Measurements from ENCODE around the gene CAMK4. TPM values are rescaled to one million over a fixed set of nuclear protein-coding genes. Genes with fewer than 3 reads are reported as not detected.

Gene CAMK4
- total RNA-seq, 1 experiment from 2014 or later: 10.6 TPM

DNA sequence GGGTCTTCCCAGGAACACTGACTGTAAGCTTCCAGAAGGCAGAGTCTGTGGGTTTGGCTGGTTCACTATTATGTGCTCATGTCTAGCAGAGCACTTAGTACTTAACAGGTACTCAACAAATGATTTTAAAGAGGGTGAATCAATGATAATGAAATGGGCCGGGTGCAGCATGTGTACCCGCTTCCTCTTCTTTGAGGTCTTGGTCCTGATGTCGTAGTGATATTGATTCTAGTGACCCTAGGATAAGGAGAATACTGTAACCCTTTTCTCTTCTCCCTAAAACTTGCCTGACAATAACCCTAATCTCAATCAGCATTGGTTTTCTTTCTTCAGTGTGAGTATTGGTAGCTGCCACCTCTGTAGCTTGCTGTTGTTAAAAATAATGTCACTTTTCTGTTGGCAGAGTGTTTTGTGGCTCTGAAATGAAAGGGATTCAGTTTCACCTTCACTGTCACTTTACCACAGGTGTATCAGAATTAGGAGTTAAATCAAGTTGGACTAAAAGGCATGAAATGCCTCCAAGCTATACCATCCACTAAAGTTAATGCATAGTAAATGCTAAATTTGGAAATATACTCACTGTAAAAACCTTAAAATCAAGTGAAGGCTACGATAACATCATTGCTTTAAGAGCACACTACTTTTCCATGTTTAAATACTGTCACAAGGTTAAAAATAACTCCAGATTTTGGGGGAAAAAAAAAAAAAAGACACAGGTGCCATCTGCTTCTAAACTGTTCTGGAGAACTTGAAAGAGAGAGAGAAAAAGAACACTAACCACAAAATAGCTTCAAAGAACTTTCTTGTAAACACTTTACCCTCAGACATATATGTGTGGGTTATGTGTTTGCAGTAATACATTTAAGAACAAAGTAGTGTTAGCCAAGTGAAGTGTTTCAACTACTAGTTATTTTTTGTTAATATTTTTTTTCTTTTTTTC lies 6.0 kb downstream of the CAMK4 start:
- H3K4me1 Mint-ChIP-seq: peaks cover 22% of the 10 kb centered on the region
- TF ChIP-seq, protein P1, sequence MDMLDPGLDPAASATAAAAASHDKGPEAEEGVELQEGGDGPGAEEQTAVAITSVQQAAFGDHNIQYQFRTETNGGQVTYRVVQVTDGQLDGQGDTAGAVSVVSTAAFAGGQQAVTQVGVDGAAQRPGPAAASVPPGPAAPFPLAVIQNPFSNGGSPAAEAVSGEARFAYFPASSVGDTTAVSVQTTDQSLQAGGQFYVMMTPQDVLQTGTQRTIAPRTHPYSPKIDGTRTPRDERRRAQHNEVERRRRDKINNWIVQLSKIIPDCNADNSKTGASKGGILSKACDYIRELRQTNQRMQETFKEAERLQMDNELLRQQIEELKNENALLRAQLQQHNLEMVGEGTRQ (CRISPR knock-in tag; IDR thresholded peaks at IDR 0.05): no peak
- no peak for TF ChIP-seq GTF2I (CRISPR knock-in tag; conservative IDR thresholded peaks at IDR 0.05)
- TF ChIP-seq E2F5 (CRISPR knock-in tag; IDR thresholded peaks at IDR 0.05): no peak
- no peak for TF ChIP-seq TCF7 (CRISPR knock-in tag; IDR thresholded peaks at IDR 0.05; ENCODE audit: low read depth)
- TF ChIP-seq CTCF (IDR thresholded peaks at IDR 0.05): no peak
- TF ChIP-seq JUN (CRISPR knock-in tag; IDR thresholded peaks at IDR 0.05): no peak
- no peak for TF ChIP-seq ZNF416 (CRISPR knock-in tag; IDR thresholded peaks at IDR 0.05)
- TF ChIP-seq RELA (CRISPR knock-in tag; IDR thresholded peaks at IDR 0.05; ENCODE audit: borderline replicate concordance): no peak
- no peak for TF ChIP-seq IRF1 (CRISPR knock-in tag; IDR thresholded peaks at IDR 0.05)
- TF ChIP-seq, protein P2, sequence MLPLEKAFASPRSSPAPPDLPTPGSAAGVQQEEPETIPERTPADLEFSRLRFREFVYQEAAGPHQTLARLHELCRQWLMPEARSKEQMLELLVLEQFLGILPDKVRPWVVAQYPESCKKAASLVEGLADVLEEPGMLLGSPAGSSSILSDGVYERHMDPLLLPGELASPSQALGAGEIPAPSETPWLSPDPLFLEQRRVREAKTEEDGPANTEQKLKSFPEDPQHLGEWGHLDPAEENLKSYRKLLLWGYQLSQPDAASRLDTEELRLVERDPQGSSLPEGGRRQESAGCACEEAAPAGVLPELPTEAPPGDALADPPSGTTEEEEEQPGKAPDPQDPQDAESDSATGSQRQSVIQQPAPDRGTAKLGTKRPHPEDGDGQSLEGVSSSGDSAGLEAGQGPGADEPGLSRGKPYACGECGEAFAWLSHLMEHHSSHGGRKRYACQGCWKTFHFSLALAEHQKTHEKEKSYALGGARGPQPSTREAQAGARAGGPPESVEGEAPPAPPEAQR (CRISPR knock-in tag; IDR thresholded peaks at IDR 0.05): no peak
- no peak for TF ChIP-seq ESRRA (CRISPR knock-in tag; IDR thresholded peaks at IDR 0.05; ENCODE audit: borderline replicate concordance)
- H3K4me3 Mint-ChIP-seq: no peak overlapping the region
- ChIA-PET POLR2A (no interaction called here), CTCF (interaction anchor here (1.0 kb wide), 1 partner anchor 72 kb away, joined by 3 read pairs; no protein-coding TSS in a partner anchor)
- no peaks in the 10 kb centered on the region for H3K9me3 Mint-ChIP-seq
- ATAC-seq: no peak
- peaks cover 8% of the 10 kb centered on the region for H3K27me3 Mint-ChIP-seq (ENCODE audit: low read depth)
- H3K36me3 Mint-ChIP-seq: no peaks in the 10 kb centered on the region
- DNase-seq (ENCODE audit: low spot score): no peak
- H3K27ac Mint-ChIP-seq: no peak overlapping the region

DNA sequence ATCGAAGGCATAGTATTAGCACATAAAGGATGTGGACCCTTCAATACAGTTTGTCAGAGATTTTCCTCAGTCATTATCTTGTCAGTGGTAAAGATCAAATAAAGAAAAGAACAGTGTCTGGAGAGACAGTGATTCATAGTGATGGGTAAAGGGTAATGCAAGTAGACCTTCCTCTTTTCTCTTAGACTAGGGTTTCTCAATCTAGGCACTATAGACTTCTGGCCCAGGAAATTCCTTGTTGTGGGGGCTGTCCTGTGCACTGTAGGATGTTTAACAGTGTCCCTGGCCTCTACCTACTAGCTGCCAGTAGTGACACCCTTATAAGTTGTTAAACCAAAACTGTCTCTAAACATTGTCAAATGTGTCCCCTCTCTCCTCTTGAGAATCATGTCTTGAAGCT lies 6.9 kb downstream of the CAMK4 start:
- TF ChIP-seq HMGA2 (CRISPR knock-in tag; IDR thresholded peaks at IDR 0.05): no peak
- TF ChIP-seq, protein P1 (CRISPR knock-in tag; IDR thresholded peaks at IDR 0.05): no peak
- TF ChIP-seq GTF2I (CRISPR knock-in tag; conservative IDR thresholded peaks at IDR 0.05): no peak
- TF ChIP-seq TP53 (CRISPR knock-in tag; IDR thresholded peaks at IDR 0.05): no peak
- TF ChIP-seq, protein P3, sequence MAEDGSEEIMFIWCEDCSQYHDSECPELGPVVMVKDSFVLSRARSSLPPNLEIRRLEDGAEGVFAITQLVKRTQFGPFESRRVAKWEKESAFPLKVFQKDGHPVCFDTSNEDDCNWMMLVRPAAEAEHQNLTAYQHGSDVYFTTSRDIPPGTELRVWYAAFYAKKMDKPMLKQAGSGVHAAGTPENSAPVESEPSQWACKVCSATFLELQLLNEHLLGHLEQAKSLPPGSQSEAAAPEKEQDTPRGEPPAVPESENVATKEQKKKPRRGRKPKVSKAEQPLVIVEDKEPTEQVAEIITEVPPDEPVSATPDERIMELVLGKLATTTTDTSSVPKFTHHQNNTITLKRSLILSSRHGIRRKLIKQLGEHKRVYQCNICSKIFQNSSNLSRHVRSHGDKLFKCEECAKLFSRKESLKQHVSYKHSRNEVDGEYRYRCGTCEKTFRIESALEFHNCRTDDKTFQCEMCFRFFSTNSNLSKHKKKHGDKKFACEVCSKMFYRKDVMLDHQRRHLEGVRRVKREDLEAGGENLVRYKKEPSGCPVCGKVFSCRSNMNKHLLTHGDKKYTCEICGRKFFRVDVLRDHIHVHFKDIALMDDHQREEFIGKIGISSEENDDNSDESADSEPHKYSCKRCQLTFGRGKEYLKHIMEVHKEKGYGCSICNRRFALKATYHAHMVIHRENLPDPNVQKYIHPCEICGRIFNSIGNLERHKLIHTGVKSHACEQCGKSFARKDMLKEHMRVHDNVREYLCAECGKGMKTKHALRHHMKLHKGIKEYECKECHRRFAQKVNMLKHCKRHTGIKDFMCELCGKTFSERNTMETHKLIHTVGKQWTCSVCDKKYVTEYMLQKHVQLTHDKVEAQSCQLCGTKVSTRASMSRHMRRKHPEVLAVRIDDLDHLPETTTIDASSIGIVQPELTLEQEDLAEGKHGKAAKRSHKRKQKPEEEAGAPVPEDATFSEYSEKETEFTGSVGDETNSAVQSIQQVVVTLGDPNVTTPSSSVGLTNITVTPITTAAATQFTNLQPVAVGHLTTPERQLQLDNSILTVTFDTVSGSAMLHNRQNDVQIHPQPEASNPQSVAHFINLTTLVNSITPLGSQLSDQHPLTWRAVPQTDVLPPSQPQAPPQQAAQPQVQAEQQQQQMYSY (CRISPR knock-in tag; IDR thresholded peaks at IDR 0.05): no peak
- no peak for TF ChIP-seq ERG (CRISPR knock-in tag; IDR thresholded peaks at IDR 0.05)
- no peak for TF ChIP-seq ZBTB21 (CRISPR knock-in tag; IDR thresholded peaks at IDR 0.05; ENCODE audit: borderline replicate concordance)
- TF ChIP-seq SP1 (CRISPR knock-in tag; conservative IDR thresholded peaks at IDR 0.05): no peak
- TF ChIP-seq ZNF232 (CRISPR knock-in tag; IDR thresholded peaks at IDR 0.05): no peak
- TF ChIP-seq ZNF396 (CRISPR knock-in tag; IDR thresholded peaks at IDR 0.05; ENCODE audit: borderline replicate concordance): no peak
- TF ChIP-seq JAZF1 (CRISPR knock-in tag; IDR thresholded peaks at IDR 0.05): no peak
- no peaks in the 10 kb centered on the region for H3K27me3 Mint-ChIP-seq (ENCODE audit: low read depth)
- H3K27ac Mint-ChIP-seq: no peak overlapping the region; the same call in 1 of the 2 replicates
- no peaks in the 10 kb centered on the region for H3K36me3 Mint-ChIP-seq
- no peaks in the 10 kb centered on the region for H3K9me3 Mint-ChIP-seq
- CTCF ChIA-PET: no interaction called here
- H3K4me3 Mint-ChIP-seq: no peak overlapping the region
- ATAC-seq: no peak
- POLR2A ChIA-PET: no interaction called here
- H3K4me1 Mint-ChIP-seq: peaks cover 18% of the 10 kb centered on the region
- DNase-seq (ENCODE audit: low spot score): no peak
